RWPE1 (cell line): ENCODE results near the gene FAM181A.

Experiments used
- CTCF ChIA-PET: fragments of 350-600 bp; sonication (Branson Sonifier 250); formaldehyde crosslinking; extraction: SDS; loops from one replicate; lab custom pipeline; 2021; lab: Yijun Ruan, JAX
- POLR2A ChIA-PET: fragments of 400-600 bp; formaldehyde crosslinking; extraction: SDS; loops from one replicate; lab custom pipeline; 2020; ENCODE audit warnings: antibody characterized with exemption; ENCODE audit not compliant: low non-redundant PET; lab: Yijun Ruan, JAX
- DNase-seq: peaks from one replicate; pipeline ENCODE4 v3.0.0; 2012; ENCODE audit warnings: low spot score
- H3K27ac ChIP-seq: fragments of 450-650 bp; 2 replicates; pipeline ENCODE4 v1.5.1; 2017
- TF ChIP-seq, protein P1 (sequence below): fragments of 450-650 bp; conservative IDR thresholded peaks from 2 replicates; pipeline ENCODE4 v1.5.1; 2017; ENCODE audit warnings: low read depth, mild to moderate bottlenecking

Gene FAM181A

GRCh38 chr14:93917141-93917540 lies 10.0 kb upstream of the FAM181A start:
- no peak overlapping the region for H3K27ac ChIP-seq
- ChIA-PET CTCF (no interaction called here), POLR2A (no interaction called here)
- TF ChIP-seq, protein P1, sequence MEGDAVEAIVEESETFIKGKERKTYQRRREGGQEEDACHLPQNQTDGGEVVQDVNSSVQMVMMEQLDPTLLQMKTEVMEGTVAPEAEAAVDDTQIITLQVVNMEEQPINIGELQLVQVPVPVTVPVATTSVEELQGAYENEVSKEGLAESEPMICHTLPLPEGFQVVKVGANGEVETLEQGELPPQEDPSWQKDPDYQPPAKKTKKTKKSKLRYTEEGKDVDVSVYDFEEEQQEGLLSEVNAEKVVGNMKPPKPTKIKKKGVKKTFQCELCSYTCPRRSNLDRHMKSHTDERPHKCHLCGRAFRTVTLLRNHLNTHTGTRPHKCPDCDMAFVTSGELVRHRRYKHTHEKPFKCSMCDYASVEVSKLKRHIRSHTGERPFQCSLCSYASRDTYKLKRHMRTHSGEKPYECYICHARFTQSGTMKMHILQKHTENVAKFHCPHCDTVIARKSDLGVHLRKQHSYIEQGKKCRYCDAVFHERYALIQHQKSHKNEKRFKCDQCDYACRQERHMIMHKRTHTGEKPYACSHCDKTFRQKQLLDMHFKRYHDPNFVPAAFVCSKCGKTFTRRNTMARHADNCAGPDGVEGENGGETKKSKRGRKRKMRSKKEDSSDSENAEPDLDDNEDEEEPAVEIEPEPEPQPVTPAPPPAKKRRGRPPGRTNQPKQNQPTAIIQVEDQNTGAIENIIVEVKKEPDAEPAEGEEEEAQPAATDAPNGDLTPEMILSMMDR = no peak
- DNase-seq = no peak

- no peak for DNase-seq
- ChIA-PET CTCF (interaction anchor here (0.6 kb wide), 1 partner anchor 293 kb away, joined by 3 read pairs; no protein-coding TSS in a partner anchor), POLR2A (no interaction called here)
- TF ChIP-seq, protein P1 = no peak
- H3K27ac ChIP-seq = no peak overlapping the region
These were observed 5.9 kb upstream of the FAM181A start for GRCh38 chr14:93921001-93921806.

DNA sequence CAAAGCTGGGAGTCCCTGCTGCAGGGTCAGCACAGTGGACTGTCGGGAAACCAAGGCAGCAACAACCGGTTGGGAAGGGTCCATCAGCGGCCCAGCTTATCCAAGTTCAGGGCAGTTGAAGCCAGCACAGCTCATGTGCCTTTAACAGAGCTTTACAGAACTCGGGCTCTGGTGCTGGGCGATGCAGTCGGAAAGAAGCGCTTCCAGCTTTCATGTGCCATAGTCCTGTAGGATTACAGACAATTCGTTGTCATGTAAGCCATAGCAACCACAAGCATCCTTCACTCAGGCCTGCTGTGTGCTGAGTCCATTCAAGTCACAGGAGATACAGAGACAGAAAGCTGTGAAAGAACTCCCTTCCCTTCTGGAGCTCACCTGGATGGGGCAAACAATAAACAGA lies 3.5 kb upstream of the FAM181A start:
- no peak for DNase-seq
- TF ChIP-seq, protein P1 = no peak
- POLR2A ChIA-PET = no interaction called here
- no peak overlapping the region for H3K27ac ChIP-seq
- CTCF ChIA-PET = interaction anchor here (0.6 to 0.7 kb wide), 4 partner anchors 13 to 337 kb away, joined by 3 to 4 read pairs (median 4); no protein-coding TSS in a partner anchor

- DNase-seq = no peak
- TF ChIP-seq, protein P1 = no peak
- no peak overlapping the region for H3K27ac ChIP-seq
- ChIA-PET CTCF (interaction anchor here (0.7 to 0.9 kb wide), 2 partner anchors 11 to 15 kb away, joined by 3 read pairs; no protein-coding TSS in a partner anchor), POLR2A (no interaction called here)
These were observed 2.4 kb upstream of the FAM181A start for GRCh38 chr14:93924592-93925355.

GRCh38 chr14:93925374-93925895 lies 1.7 kb upstream of the FAM181A start:
- CTCF ChIA-PET = interaction anchor here (0.7 to 0.9 kb wide), 2 partner anchors 10 to 16 kb away, joined by 3 read pairs; no protein-coding TSS in a partner anchor
- DNase-seq = no peak
- TF ChIP-seq, protein P1 = no peak
- POLR2A ChIA-PET = no interaction called here
- no peak overlapping the region for H3K27ac ChIP-seq

DNA sequence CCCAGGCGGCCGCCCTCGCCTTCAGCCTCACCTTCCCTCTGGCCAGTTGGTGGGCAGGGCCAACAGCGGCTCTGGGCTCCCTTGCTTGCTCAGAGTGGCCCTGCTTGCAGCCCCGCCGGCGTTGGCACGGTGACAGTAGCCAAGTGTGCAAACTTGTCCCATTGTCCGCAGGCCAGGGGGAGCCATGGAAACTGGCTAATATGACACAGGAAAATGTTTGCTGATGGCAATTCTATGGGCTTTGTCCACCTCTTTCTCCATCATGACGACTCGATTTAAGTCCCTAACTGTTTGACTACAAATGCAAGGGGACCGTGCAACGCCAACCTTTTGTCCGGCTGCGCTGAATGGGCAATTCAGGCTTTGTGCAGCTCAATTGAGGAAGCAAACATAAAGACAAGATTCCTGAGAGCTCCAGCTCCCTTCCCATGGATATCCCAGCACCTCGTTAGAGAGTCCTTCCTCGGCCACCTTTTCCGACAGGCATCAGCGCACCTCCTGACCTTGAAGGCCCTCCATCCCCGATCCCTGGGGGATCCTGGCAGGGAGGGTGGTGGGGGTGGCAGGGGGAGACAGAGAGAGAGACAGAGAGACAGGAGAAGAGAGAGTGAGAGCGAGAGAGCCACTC lies 785 bp upstream of the FAM181A start:
- TF ChIP-seq, protein P1 = no peak
- H3K27ac ChIP-seq = no peak overlapping the region
- POLR2A ChIA-PET = no interaction called here
- DNase-seq = no peak
- CTCF ChIA-PET = interaction anchor here (0.6 kb wide), 1 partner anchor 753 kb away, joined by 3 read pairs; no protein-coding TSS in a partner anchor
